CD14-positive monocyte (primary cell): ENCODE data around the gene S1PR3. TPM values are rescaled to one million over a fixed set of nuclear protein-coding genes. Genes with fewer than 3 reads are reported as not detected.

Source experiments
- DNase-seq, 3 donors: peaks; one replicate each; pipeline ENCODE4 v3.0.0-alpha.2; 2011 to 2022
- H2AFZ ChIP-seq: 2 replicates; pipeline ENCODE4 v1.6.0; 2012; ENCODE audit warnings: mild to moderate bottlenecking, low read depth, low read length, inconsistent platforms; ENCODE audit not compliant: insufficient read depth, poor library complexity, severe bottlenecking
- H3K27ac ChIP-seq, 2 donors: 1 replicate in 1 of 2; 2 replicates in 1 of 2; pipeline ENCODE4 v1.5.1; 2012 to 2013; ENCODE audit warnings: low read length in 2 of 2, control low read depth in 1 of 2, inconsistent platforms in 1 of 2, low read depth in 1 of 2, mild to moderate bottlenecking in 1 of 2
- H3K27me3 ChIP-seq, 2 donors: one replicate each; pipeline versions ENCODE4 v1.6.0 to v1.6.1; 2011 to 2013; ENCODE audit warnings: low read length in 2 of 2; ENCODE audit not compliant: control insufficient read depth in 2 of 2, insufficient read depth in 2 of 2
- H3K36me3 ChIP-seq, 2 donors: replicated peaks in 1 of 2; 1 replicate in 1 of 2; 2 replicates in 1 of 2; pipeline versions ENCODE4 v1.5.1 to v1.6.1; 2012 to 2013; ENCODE audit warnings: low read length in 2 of 2, control low read depth in 1 of 2, inconsistent platforms in 1 of 2, mild to moderate bottlenecking in 1 of 2; ENCODE audit not compliant: insufficient read depth in 2 of 2, control insufficient read depth in 1 of 2
- H3K4me1 ChIP-seq, 2 donors: 1 replicate in 1 of 2; 2 replicates in 1 of 2; pipeline versions ENCODE4 v1.5.1 to v1.6.1; 2012 to 2013; ENCODE audit warnings: low read length in 2 of 2, control low read depth in 1 of 2, inconsistent platforms in 1 of 2, mild to moderate bottlenecking in 1 of 2, moderate library complexity in 1 of 2; ENCODE audit not compliant: insufficient read depth in 2 of 2, control insufficient read depth in 1 of 2
- H3K4me2 ChIP-seq: replicated peaks from 2 replicates; pipeline ENCODE3; 2012; ENCODE audit warnings: low read length, moderate library complexity, mild to moderate bottlenecking; ENCODE audit not compliant: poor library complexity, severe bottlenecking; ENCODE audit errors: extremely low read depth
- H3K4me3 ChIP-seq, 3 experiments: fragments of 200-600 bp in 1 of 3; sonication (generic) in 1 of 3; replicated peaks in 1 of 3; 1 replicate in 2 of 3; 2 replicates in 1 of 3; pipeline ENCODE4 v1.5.1; 2011 to 2013; ENCODE audit warnings: low read length in 3 of 3, mild to moderate bottlenecking in 3 of 3, control low read depth in 2 of 3, low read depth in 2 of 3, inconsistent platforms in 1 of 3, moderate library complexity in 1 of 3
- H3K79me2 ChIP-seq: 2 replicates; pipeline ENCODE4 v1.6.0; 2012; ENCODE audit warnings: mild to moderate bottlenecking, control low read depth, inconsistent platforms, low read length, moderate library complexity; ENCODE audit not compliant: insufficient read depth
- H3K9ac ChIP-seq: 2 replicates; pipeline ENCODE4 v1.6.0; 2017; ENCODE audit warnings: low read length, mild to moderate bottlenecking; ENCODE audit not compliant: insufficient read depth, poor library complexity, severe bottlenecking
- H3K9me3 ChIP-seq, 2 donors: replicated peaks in 1 of 2; 1 replicate in 1 of 2; 2 replicates in 1 of 2; pipeline versions ENCODE4 v1.5.1 to v1.6.1; 2012 to 2013; ENCODE audit warnings: low read length in 2 of 2, control low read depth in 1 of 2; ENCODE audit not compliant: control insufficient read depth in 1 of 2, insufficient read depth in 1 of 2
- H4K20me1 ChIP-seq: 2 replicates; pipeline ENCODE4 v1.6.0; 2012; ENCODE audit warnings: mild to moderate bottlenecking, low read length, control low read depth, moderate library complexity; ENCODE audit not compliant: insufficient read depth
- H3K27ac Mint-ChIP-seq, 7 donors: one replicate each; pipeline ENCODE4 v1.8.0; 2020; ENCODE audit warnings: mild to moderate bottlenecking in 7 of 7, mixed read lengths in 7 of 7, moderate library complexity in 6 of 7, inconsistent platforms in 2 of 7
- H3K27me3 Mint-ChIP-seq, 3 donors: one replicate each; pipeline ENCODE4 v1.8.0; 2021 to 2022; ENCODE audit warnings: low read depth in 3 of 3, mild to moderate bottlenecking in 3 of 3, mixed read lengths in 3 of 3, moderate library complexity in 3 of 3, inconsistent platforms in 1 of 3
- H3K36me3 Mint-ChIP-seq, 2 donors: one replicate each; pipeline ENCODE4 v1.8.0; 2020; ENCODE audit warnings: mixed read lengths in 2 of 2, inconsistent platforms in 1 of 2, mild to moderate bottlenecking in 1 of 2
- H3K4me1 Mint-ChIP-seq: one replicate; pipeline ENCODE4 v1.8.0; 2020; ENCODE audit warnings: mild to moderate bottlenecking, mixed read lengths
- H3K4me3 Mint-ChIP-seq, 2 donors: one replicate each; pipeline ENCODE4 v1.8.0; 2020; ENCODE audit warnings: mild to moderate bottlenecking in 2 of 2, mixed read lengths in 2 of 2, moderate library complexity in 1 of 2
- H3K9me3 Mint-ChIP-seq, 7 donors: one replicate each; pipeline ENCODE4 v1.8.0; 2020 to 2022; ENCODE audit warnings: mixed read lengths in 7 of 7, mild to moderate bottlenecking in 6 of 7, moderate library complexity in 6 of 7, inconsistent platforms in 2 of 7
- WGBS: methylation state at CpG from one replicate; pipeline ENCODE4 v1.1.5; 2013; ENCODE audit warnings: missing lambda C conversion rate; ENCODE audit not compliant: insufficient coverage; 5-methylcytosine and 5-hydroxymethylcytosine counted together
- intact Hi-C, 2 donors: fragments of 100-400 bp; cut with micrococcal nuclease; formaldehyde crosslinking; loops; one replicate each; pipeline versions ENCODE4 v1.15.0 to v1.15.1; 2023
- polyA plus RNA-seq, 3 donors: library from polyadenylated mRNA; depleted of rRNA in 1 of 3; unstranded in 2 of 3; stranded (reverse) in 1 of 3; fragments of 300-500 nt in 2 of 3; fragments of >200 nt in 1 of 3; fragmentation: Illumina TruSeq in 2 of 3; gene quantifications; 1 replicate in 2 of 3; 2 replicates in 1 of 3; pipeline ENCODE4 v1.2.3, GENCODE V29; 2012 to 2021
- TF ChIP-seq, protein P1 (sequence below): fragments of 200-600 bp; IDR thresholded peaks from one replicate; pipeline ENCODE4 v1.8.0; 2022; ENCODE audit warnings: antibody characterized with exemption, mild to moderate bottlenecking

Gene S1PR3
- polyA plus RNA-seq, 3 donors: 28.2 to 59.7 (median 30.6) TPM

DNA sequence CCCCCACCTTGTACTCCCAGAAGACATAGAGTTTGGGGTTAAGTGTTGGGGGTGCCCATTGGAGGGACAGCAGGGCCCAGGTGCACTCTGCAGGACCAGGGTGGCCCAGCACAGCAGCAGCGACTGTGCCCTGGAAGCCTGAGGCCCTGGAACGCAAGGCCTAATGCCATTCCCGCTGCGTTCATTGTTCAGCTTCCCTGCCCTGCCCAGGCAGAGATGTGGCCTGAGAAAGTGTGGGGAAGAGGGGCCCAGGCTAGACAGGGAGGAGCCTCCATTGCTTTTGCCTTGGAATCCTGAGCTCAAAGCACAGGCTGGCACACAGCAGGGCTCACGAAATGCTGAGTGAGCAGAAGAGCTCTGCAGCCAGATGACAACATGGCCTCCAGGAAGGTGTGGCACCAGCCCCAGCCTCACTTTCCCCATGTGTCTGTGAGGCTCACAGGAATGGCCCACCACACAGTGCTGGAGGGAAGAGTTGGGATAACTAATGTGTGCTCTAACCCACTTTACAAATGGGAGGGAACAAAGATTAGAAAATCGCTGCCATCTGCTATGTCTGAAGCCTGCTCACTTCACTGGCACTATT, 19.4 kb downstream of the S1PR3 start:
- Mint-ChIP-seq H3K27ac (no peak overlapping the region), H3K36me3 (peaks cover 4 to 18% of the 10 kb centered on the region in 2 donors), H3K4me3 (no peak overlapping the region), H3K9me3 (peaks cover 0 to 2% (median 0%) of the 10 kb centered on the region in 7 donors), H3K4me1 (peaks cover 17% of the 10 kb centered on the region), H3K27me3 (peaks cover 2 to 13% (median 3%) of the 10 kb centered on the region in 3 donors)
- Histone ChIP-seq H3K4me1 (peaks cover 20 to 21% of the 10 kb centered on the region in 2 donors), H3K9me3 (no peaks in the 10 kb centered on the region), H3K27ac (no peak overlapping the region), H4K20me1 (peaks cover 23% of the 10 kb centered on the region), H3K27me3 (peaks cover 0 to 2% of the 10 kb centered on the region in 2 donors), H3K4me3 (no peak overlapping the region), H3K4me2 (no peak overlapping the region), H3K79me2 (no peaks in the 10 kb centered on the region), H2AFZ (no peak overlapping the region), H3K36me3 (peaks cover 2 to 9% of the 10 kb centered on the region in 2 donors), H3K9ac (no peak overlapping the region)
- 97% methylated on average over 5 of the region's 6 CpGs for WGBS
- intact Hi-C loops: no loop called here
- TF ChIP-seq, protein P1, sequence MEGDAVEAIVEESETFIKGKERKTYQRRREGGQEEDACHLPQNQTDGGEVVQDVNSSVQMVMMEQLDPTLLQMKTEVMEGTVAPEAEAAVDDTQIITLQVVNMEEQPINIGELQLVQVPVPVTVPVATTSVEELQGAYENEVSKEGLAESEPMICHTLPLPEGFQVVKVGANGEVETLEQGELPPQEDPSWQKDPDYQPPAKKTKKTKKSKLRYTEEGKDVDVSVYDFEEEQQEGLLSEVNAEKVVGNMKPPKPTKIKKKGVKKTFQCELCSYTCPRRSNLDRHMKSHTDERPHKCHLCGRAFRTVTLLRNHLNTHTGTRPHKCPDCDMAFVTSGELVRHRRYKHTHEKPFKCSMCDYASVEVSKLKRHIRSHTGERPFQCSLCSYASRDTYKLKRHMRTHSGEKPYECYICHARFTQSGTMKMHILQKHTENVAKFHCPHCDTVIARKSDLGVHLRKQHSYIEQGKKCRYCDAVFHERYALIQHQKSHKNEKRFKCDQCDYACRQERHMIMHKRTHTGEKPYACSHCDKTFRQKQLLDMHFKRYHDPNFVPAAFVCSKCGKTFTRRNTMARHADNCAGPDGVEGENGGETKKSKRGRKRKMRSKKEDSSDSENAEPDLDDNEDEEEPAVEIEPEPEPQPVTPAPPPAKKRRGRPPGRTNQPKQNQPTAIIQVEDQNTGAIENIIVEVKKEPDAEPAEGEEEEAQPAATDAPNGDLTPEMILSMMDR: no peak
- DNase-seq: no peak

DNA sequence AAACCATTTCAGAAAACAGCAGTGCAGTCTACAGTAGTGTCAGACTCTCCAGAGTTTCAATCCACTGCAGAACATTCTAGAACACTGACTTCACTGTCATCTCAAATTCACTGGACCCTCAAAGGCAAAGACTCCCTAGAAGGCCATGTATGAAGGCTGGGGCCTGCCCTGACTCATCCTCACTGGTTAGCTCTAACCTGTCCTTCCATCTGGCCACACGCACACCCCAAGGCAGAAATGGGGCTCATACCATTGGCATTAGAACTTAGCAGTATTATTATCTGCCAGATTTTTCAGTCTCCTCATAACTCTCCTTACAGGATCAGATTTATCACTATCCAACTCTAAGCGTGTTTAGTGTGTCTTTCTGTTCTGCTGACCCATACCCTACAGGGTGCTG, 20.4 kb downstream of the S1PR3 start:
- Mint-ChIP-seq H3K4me1 (peaks cover 17% of the 10 kb centered on the region), H3K9me3 (peaks cover 0 to 2% (median 0%) of the 10 kb centered on the region in 7 donors), H3K36me3 (peaks cover 0 to 12% of the 10 kb centered on the region in 2 donors), H3K4me3 (no peak overlapping the region), H3K27me3 (peaks cover 2 to 13% (median 5%) of the 10 kb centered on the region in 3 donors), H3K27ac (no peak overlapping the region)
- Histone ChIP-seq H3K9ac (no peak overlapping the region), H3K4me3 (no peak overlapping the region), H3K9me3 (no peaks in the 10 kb centered on the region), H3K27me3 (peaks cover 0 to 2% of the 10 kb centered on the region in 2 donors), H3K36me3 (no peaks in the 10 kb centered on the region), H4K20me1 (peaks cover 13% of the 10 kb centered on the region), H3K4me1 (peaks cover 20 to 21% of the 10 kb centered on the region in 2 donors), H3K4me2 (no peak overlapping the region), H3K27ac (no peak overlapping the region), H3K79me2 (no peaks in the 10 kb centered on the region), H2AFZ (no peak overlapping the region)
- no peak for DNase-seq
- TF ChIP-seq, protein P1: no peak
- WGBS: 83% methylated on average over 2 of the region's 2 CpGs
- intact Hi-C loops: no loop called here
